Ammon's horn (tissue), 1 donor: ENCODE data around the gene BDH1.
"Not testable (repeated sequence)": the region's sequence is repeated elsewhere in the genome, so short reads cannot be mapped to it uniquely, and the experiment has no call there.

Experiments used
- DNase-seq: peaks from one replicate; pipeline ENCODE4 v3.0.0-alpha.2; 2016; ENCODE audit warnings: low spot score

Gene BDH1

DNA sequence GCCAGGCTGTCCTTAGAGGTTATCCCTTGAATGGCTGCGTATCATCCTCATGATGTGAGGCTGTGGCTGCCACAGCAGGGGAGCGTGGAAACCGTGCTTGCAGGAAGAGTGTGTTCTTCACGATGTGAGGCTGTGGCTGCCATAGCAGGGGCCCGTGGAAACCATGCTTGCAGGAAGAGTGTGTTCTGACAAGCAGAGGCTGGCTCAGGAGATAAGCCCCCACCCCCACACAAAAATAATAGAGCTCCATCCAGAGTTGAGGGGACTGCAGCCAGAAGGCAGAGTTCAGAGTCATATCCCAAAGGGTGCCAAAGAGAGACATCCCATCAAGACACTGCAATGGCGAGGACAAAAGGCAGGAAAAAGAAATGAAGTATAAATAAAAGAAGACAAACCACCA is 22.6 kb upstream of the BDH1 start:
- DNase-seq: no peak

DNA sequence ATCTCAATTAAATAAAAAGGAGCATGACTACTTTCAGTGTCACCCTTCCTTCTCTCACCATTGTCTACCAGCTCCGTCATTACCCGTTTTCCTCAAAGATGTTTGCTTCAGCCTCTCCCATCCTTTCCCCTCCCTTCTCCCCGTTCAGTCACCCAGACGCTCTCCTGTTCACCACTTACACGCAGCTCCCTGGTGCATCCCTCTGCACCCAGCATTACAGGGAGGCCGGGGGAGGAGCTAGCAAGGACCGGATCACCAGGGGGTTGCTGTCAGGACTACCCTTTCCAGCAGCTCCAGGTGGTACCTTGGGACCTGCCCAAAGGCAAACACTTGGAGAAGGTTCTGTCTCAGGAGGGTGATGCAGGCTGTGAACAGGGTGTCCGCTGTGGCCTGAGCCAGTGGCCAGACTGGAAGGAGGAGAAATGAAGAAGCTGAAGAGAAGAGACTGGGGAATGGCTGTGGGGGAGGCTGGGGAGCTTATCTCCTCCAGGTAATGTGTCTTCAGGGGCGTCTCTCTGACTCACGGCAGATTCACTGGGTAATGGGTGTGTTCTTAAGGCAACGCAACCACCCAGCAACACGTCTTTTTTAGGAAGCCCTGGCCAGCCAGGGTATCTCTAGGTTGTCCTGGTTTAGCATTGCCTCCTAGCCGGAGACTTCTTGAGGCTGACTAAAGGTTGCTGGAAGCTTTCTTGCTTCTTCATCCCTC is 21.8 kb upstream of the BDH1 start:
- DNase-seq: no peak

DNA sequence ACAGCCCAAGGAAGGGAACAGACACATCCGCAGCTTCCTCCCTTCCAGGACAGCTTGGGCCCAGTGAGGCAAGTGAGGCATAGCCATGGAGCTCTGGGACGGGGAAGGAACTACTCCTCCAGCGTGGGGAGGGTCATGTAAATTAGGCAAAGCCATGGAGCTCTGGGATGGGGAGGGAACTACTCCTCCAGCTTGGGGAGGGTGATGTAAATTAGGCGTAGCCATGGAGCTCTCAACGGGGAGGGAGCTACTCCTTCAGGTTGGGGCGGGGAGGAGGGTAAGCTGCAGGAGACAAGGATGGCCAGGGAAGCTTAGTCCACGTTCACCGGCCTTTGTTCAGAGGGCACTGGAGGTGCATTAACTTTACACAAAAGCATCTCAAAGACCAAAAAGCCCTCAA is 21.1 kb upstream of the BDH1 start:
- DNase-seq: no peak

DNA sequence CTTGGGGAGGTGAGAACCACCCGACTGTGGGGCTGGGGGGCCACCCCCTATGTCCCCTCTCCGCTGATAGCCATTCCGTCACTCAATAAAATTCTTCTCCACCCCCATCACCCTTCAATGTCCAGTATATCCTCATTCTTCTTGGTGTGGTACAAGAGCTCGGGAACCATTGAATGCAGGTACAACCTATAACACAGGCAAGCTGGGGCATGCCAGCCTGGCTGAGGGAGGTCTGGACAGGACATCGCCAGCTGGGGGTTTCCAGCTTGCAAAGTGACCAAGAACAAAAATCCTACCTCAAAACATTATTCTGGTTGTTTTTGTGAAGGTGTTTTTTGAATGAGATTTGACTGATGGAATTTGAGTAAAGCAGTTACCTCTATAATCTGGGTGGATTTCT is 19.6 kb upstream of the BDH1 start:
- DNase-seq: no peak

DNA sequence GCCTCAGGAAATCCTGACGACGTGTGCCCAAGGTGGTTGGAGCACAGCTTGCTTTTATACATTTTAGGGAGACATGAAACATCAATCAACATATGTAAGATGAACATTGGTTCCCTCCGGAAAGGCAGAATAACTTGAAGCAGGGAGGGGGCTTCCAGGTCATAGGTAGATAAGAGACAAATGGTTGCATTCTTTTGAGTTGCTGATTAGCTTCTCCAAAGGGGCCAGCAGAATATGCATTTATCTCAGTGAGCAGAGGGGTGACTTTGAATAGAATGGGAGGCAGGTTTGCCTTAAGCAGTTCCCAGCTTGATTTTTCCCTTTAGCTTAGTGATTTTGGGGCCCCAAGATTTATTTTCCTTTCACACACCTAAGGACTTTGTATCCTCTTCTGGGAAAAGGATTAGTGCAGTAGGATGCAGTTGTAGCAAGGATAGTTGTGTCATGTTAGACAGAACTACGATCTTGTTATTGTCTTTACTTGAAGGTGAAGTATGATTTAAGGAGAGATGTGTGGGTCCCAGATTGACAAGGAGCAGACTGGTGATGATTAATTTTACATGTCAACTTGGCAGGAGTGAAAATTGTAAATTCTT is 18.7 kb upstream of the BDH1 start:
- not testable (repeated sequence) for DNase-seq

DNA sequence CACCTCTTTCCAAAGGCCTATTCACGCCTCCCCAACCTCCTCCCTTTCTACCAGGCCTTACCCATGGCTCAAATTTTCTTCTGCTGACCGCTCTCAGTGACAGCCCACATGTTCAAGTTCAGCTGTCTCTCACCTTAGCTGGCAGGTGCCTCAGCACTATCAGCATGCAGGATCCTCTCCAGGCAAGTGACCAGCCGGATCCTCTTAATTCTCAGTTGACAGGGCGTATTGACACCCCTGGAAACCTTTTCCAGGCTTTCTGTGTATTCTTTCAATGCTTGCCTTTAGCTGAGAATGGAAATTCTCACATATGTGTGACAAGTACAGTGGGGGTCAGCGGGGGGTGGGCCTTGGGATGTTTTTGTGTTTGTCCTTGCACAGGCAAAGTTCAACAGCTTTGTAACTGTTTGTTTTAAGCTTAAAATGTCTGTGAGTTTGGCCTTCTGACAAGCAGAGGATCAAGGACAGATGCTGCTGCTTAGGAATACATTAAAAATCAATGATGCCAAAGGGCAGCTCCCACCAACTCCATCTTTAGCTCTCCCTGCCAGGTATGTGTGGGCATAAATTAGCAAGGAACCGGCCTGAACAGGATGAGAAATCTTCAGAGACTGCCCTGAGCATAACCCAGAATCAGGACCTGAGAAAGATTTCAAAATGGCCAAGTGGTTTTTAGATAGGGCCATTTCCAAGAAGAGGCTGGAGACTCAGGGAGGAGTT is 17.4 kb upstream of the BDH1 start:
- no peak for DNase-seq

DNA sequence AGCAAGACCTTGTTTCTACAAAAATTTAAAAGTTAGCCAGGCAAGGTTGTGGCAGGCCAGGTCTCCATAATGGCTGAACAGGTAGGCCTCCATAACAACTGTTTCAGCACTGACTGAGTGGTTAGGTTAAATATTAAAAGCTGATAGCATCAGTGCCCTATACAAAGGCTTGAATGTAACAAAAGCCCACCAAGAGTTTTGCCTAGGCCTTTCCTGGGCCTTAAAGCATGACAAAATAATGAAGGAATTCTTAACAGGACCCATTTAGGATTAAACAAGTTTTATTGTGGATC is 16.1 kb upstream of the BDH1 start:
- not testable (repeated sequence) for DNase-seq

DNA sequence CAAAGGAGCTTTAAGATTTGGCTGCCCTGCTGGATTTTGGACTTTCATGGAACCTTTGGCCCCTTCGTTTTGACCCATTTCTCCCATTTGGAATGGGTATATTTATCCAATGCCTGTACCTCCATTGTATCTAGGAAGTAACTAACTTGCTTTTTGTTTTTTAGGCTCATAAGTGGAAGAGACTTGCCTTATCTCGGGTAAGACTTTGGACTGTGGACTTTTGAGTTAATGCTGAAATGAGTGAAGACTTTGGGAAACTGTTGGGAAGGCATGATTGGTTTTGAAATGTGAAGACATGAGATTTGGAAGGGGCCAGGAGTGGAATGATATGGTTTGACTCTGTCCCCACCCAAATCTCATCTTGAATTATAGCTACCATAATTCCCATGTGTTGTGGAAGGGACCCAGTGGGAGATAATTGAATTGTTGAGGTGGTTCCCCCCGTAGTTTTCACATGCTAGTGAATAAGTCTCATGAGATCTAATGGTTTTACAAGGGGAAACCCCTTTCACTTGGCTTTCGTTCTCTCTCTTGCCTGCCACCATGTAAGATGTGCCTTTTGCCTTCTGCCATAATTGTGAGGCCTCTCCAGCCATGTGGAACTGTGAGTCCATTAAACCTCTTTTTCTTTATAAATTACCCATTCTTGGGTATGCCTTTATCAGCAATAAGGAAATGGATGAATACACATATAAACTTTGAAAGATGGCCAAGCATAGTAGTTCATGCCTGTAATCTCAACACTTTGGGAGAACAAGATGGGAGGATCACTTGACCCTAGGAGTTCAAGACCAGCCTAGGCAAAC is 15.5 kb upstream of the BDH1 start:
- not testable (repeated sequence) for DNase-seq

DNA sequence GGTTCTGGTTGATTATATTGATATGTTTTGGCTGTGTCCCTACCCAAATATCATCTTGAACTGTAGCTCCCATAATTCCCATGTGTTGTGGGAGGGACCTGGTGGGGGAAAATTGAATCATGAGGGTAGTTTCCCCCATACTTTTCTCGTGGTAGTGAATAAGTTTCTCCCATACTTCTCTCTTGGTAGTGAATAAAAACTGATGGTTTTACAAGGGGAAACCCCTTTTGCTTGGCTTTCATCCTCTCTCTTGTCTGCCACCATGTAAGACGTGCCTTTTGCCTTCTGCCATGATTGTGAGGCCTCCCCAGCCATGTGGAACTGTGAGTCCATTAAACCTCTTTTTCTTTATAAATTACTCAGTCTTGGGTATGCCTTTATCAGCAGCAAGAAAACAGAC is 13.7 kb upstream of the BDH1 start:
- not testable (repeated sequence) for DNase-seq

DNA sequence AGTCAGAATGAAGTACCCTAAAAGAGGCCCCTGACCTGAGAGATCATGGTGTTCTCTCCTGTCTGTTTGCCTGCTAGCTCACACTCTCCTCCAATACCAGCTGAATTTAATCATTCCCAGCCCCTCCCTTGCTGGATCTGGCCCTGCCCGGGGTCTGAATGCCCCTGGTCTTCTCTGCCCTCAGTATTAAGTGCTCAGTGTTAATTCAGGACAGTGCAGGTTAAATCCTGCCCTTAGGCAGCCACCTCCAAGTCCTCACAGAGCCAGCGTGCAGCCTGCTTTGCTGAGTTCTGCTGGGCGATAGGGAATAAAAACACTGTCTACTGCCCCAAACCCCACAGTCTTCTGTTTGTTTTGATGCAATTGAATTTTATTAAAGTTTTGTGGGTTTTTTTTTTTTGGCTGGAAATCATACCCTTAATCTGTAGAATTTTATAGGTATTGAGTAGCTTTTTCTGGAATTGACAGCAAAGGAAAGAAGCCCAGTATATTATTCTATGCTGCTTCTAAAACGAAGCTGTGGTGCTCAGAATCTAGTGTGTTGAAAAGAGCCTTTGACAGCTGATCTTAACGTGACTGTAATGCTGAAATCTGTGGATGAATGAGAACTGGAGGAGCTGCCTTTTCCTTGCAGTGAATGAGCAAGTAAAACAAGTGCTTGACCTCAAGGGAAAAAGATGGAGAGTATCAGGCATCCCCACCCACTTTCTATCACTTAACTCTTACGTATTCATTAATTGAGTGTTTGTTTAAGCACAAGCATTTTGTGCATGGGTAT is 12.3 kb upstream of the BDH1 start:
- DNase-seq: peak; percentile 81

DNA sequence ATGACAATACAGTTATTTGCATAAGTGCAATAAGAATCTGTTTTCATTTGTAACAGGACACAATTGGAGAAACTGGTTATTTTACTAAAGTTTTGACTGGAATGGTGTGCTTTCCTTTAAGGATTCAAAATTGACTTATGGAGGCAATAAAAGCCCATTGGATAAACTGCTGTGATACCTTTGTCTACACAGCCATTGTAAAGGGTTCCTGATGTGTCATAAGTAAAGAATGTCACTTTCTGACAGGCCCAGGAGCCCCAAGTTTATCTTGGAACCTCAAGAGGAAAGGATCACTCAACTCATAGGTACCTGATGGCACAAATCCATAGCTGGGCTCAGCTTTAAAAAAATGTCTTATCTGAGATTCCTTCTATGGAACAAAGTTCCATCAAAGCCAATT is 10.4 kb upstream of the BDH1 start:
- DNase-seq: not testable (repeated sequence)

DNA sequence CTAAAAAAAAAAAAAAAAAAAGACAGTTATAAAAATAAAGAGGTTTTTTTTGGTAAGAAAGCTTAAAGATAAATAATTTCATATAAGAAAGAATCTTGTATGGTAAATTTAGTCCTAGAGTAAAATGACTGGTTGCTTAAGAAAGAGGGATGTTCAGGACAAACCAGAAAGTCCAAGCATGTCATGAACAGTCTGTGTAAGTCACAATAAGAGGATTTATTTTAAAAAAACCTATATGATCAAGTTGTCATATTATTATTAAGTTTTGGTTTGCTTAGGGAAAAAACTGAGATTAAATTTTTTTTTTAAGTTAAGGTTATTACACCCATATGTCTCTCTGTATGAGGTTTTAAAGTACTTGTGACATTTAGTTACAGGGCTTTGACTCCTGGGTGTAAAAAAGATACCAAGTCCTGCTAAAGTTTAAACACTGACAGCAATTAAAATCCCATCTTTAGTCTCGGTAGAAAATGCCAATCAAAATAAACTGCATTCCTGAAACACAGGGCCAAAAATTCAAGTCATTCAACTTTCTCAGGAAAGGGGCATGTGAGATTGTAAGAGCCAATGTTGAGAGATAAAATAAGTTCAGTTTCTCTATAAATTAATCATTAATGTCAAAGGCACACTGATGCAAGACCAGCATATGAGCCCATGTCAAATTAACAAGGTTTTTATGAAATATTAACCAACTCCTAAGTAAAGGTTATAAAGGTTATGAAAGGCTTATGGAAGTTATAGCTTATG is 8.5 kb upstream of the BDH1 start:
- DNase-seq: no peak

DNA sequence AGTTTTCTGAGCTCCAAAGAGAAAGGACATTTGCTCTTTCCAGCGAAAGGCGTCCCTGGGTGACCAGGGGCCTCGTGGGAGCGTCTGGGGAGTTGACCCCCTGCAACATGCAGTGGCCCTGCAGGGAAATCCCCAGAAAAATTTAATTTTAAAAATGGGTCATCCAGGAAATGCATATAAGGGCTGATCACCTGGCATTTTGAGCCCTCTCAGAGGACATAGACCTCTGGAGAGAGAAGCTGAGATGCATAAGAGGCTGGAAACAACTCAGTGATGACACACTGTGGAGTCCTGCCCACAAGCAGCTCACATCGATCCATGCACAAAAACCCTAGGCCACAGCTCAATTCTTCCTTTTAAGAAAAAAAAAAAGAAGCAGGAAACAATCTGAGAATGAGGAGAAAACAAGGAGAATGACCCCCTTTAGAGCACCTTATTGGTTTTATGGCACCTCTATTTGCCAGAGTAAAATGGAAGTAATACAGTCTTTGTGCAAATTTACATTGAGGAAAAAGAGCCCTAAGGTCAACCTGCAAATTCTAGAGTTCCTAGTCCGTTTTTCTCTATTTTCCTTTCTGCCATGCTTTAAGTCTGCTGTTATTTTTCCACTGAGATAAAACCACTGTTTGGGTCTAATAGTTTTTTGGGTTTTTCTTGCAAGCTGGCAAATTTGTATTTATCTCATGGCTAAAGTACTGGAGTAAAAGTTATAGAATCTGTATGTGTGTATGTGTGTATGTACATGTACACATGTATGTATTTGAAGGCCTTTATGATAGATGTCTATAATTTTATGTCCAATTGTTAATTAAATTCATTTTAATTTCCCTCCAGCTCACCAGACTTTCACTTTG is 6.9 kb upstream of the BDH1 start:
- DNase-seq: no peak

DNA sequence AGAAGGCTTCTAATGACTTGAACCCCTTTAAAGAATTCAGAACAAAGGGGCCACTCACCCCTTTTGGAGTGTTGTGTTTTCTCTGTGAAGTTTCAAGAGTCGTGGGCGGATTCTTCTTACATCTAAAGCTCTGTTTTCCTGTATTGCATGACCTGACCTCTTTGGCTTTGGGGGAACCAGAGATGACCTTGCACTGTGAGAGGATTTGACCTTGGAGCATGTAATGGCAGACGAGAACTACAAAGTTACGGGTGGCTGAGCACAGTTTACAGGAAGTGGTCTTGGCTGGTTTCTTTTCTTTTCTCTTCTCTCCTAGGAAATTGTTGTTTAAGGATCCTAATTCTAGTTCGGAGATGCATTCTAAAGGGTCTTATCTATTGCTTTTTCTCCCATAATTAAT is 6.2 kb upstream of the BDH1 start:
- DNase-seq: no peak

DNA sequence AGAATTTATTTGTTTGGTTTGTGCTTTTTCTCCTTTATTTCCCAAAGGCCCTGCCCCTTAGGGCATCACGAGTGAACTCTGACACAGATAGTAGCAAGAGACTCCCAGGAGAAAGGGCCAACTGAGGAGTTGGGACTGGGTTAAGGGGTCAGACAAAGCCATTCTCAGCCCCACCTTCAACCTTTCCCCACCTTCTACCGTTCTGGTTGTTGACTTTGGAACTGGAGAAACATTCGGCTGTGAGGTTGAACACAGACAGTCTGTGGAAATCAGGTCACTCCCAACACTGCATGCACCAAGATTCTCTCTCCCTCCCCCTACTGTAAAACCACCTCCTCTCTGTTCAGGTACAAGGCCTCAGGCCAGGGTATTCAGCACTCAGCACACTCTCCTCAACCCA is 3.9 kb upstream of the BDH1 start:
- no peak for DNase-seq

DNA sequence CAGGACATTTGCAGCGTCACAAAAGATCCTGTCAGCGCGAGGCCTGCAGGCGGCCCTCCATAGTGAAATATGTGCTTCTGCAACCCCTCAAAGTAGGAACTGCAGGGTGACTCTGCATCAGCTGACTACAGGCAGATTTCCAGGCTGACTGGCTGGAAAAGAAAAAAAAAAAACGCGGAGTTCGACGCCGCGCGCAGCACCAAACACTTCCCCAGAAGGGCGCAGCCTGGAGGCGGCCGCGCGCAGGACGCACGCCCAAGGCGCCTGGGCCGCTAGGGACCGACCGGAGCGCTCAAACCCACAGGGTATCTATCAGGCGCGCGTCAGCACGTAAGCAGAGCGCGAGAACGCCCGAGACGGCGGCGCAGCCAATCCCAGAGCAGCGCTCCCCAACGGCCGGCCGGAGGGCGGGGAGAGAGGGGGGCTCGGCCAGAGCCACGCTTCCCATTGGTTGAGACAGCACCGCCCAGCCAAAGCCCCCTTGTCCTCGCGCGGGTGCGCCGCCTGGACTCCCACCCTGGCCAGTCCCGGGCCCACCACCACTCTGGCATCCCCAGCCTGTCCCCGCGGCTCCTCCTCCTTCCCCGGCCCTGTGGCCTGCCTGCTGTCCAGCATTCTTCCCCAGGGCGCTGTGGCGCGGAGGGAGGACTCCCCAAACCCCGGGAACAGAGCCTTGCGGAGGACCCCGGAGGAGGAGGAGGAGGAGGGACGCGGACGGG is 1.0 kb downstream of the BDH1 start:
- DNase-seq: peak; percentile 99

DNA sequence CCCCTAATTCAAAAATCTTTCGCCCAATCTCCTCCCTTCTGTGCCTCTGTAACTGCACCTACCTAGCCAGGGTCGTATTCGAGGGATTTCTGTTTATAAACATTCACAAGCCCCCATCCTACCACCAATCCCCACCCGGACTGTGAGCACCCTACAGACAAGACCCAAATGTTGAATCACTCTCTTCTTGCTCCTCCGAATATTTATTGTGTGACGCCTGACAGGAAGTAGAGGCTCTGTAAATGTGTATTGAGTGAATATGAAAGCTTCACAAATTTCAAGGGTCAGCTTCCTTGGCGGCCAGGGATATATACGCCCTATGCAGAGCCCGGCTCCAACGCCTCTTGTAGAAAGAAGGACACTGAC is 1.6 kb downstream of the BDH1 start:
- DNase-seq: no peak

DNA sequence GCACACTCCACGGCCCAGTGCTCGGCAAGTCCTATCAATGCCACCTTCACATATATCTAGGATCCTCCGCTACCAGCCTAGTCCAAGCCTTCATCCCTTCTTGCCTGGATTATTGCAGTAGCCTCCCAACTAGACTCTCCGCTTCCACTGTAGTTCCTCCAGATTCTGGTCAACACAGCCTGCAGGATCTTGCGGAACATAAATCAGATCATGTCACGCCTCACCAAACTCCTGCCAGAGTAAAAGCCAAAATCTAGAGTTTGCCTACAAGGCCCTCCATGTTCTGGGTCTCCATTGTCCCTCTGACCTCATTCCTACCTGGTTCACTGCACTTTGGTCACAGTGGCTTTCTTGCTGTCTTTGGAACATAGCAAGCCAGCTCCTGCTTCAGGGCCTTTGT is 3.6 kb downstream of the BDH1 start:
- DNase-seq: no peak

DNA sequence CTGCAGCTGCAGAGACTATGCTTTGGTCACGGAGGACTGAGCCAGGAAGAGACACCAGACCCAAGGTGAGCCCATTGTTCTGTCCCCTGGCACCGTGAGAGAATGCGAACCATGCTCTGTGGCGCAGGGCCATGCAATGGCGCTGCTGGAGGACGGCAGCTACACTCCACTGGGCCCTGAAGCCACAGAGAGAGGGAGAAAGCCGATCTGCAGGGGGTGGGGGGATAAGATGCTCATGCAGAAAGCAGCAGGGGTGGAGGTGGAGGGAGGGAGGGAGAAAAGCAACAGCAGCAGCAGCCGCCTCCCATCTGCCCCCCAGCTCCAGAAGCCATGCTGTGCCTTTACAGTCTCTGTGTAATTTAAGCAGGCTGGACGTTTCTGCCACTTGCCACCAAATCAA is 5.3 kb downstream of the BDH1 start:
- DNase-seq: no peak
